ENCODE measurements around the gene COPE. TPM values are rescaled to one million over a fixed set of nuclear protein-coding genes. Genes with fewer than 3 reads are reported as not detected.

The COPE gene
- total and polyA plus RNA-seq, 2 of the 4 experiments (the other 2 are of a cell fraction) = 347 to 461 TPM

GRCh38 chr19:18879579-18880373 is 39.4 kb downstream of the COPE start:
- in situ Hi-C loops (cut with MboI; ENCODE audit: low sequenced_read_pairs) = no loop called here
- CTCF ChIA-PET = no interaction called here
- WGBS, 2 experiments (ENCODE audit: extremely low coverage in 2 of 2, insufficient read length in 1 of 2) = 95% methylated on average over 7 of the region's 13 CpGs; no CpG with 5 or more reads in 1 of the 2 experiments

More at GRCh38 chr19:18879579-18880373, 39.4 kb downstream of the COPE start:
- DNase-seq (no peak), ATAC-seq (ENCODE audit: low read depth) (peak; percentile 63)
- no peak overlapping the region for H2BK120ac ChIP-seq (ENCODE audit: low read depth, low read length)
- no peaks in the 10 kb centered on the region for H3K79me1 ChIP-seq (ENCODE audit: low read depth in 1 of 2, low read length in 2 of 2)
- H3K27ac ChIP-seq (ENCODE audit: insufficient read depth, low read length) = no peak overlapping the region
- no peak overlapping the region for H2AFZ ChIP-seq (replicated peaks; ENCODE audit: low read length, poor library complexity)
- peaks cover 3% of the 10 kb centered on the region; the same call in 1 of the 2 replicates for H3K36me3 ChIP-seq (ENCODE audit: control insufficient read depth, insufficient read depth, low read length)
- H3K14ac ChIP-seq (replicated peaks; ENCODE audit: low read depth, low read length) = no peak overlapping the region
- no TSS peak for BruUV-seq (replicated peaks)
- H3K9me3 ChIP-seq (ENCODE audit: control insufficient read depth, insufficient read depth, low read length) = peaks cover 6% of the 10 kb centered on the region; the same call in 1 of the 2 replicates
- dilution Hi-C loops (cut with HindIII; ENCODE audit: low sequenced_read_pairs, unreplicated experiment) (no loop called here), intact Hi-C loops (cut with micrococcal nuclease) (no loop called here)
- no peak overlapping the region for H2BK15ac ChIP-seq (ENCODE audit: low read depth, low read length)
- no peak overlapping the region for H2AK5ac ChIP-seq (ENCODE audit: low read depth, low read length)
- no peak overlapping the region for H3K4ac ChIP-seq (ENCODE audit: low read depth, low read length)
- H3K9ac ChIP-seq (ENCODE audit: low read depth, low read length) = no peak overlapping the region
- TF ChIP-seq POLR2A (IDR thresholded peaks at IDR 0.05; ENCODE audit: low read depth, low read length) (no peak), RCOR1 (IDR thresholded peaks at IDR 0.05; ENCODE audit: insufficient replicate concordance, low read length) (no peak), NFE2L2 (IDR thresholded peaks at IDR 0.05; ENCODE audit: low read depth, low read length) (no peak), CHD1 (IDR thresholded peaks at IDR 0.05; ENCODE audit: low read depth, low read length) (no peak), CEBPB (IDR thresholded peaks at IDR 0.05; ENCODE audit: low read depth, low read length) (no peak), RFX5 (IDR thresholded peaks at IDR 0.05; ENCODE audit: low read depth, low read length) (no peak), RAD21 (IDR thresholded peaks at IDR 0.05; ENCODE audit: low read length) (no peak), FOS (IDR thresholded peaks at IDR 0.05; ENCODE audit: low read depth, low read length) (no peak)
- H4K20me1 ChIP-seq (ENCODE audit: insufficient read depth, low read length) = no peaks in the 10 kb centered on the region
- no peaks in the 10 kb centered on the region for H3K27me3 ChIP-seq (ENCODE audit: control insufficient read depth, insufficient read depth, low read length)
- H3K23ac ChIP-seq (ENCODE audit: low read depth, low read length) = no peak overlapping the region
- H2BK20ac ChIP-seq (ENCODE audit: low read depth, low read length) = no peak overlapping the region
- no peak overlapping the region for H3K18ac ChIP-seq (ENCODE audit: low read depth, low read length)
- H3K4me3 ChIP-seq (ENCODE audit: insufficient read depth, low read depth, low read length) = no peak overlapping the region
- no peak overlapping the region for H2AK9ac ChIP-seq (replicated peaks; ENCODE audit: low read depth, low read length, poor library complexity)
- H4K5ac ChIP-seq (ENCODE audit: low read depth, low read length) = no peak overlapping the region
- no peaks in the 10 kb centered on the region for H3K4me1 ChIP-seq (ENCODE audit: control insufficient read depth, insufficient read depth, low read length)
- no peak overlapping the region for H3K4me2 ChIP-seq (ENCODE audit: low read depth, low read length)
- no peak overlapping the region for H3K56ac ChIP-seq (ENCODE audit: extremely low read depth, insufficient read depth, low read length)
- no peaks in the 10 kb centered on the region; the same call in 1 of the 2 replicates for H3K9me1 ChIP-seq (ENCODE audit: insufficient read depth, low read length)
- H4K91ac ChIP-seq (ENCODE audit: insufficient read depth, low read depth, low read length) = no peak overlapping the region
- no peak overlapping the region for H4K8ac ChIP-seq (ENCODE audit: low read depth in 2 of 2, low read length in 2 of 2)
- POLR2A ChIA-PET (ENCODE audit: unreplicated experiment) = no interaction called here
- no peak overlapping the region for H2BK5ac ChIP-seq (ENCODE audit: low read depth, low read length, poor library complexity, severe bottlenecking)
